NCI-H524 treated with DMSO at 0.1 percent for 48 hours (cell line): Measurements from ENCODE around the gene CD300LG.
A peak's percentile ranks its signal among the peaks of the same experiment; 100 is the strongest.
"Not testable (repeated sequence)": the region's sequence is repeated elsewhere in the genome, so short reads cannot be mapped to it uniquely, and the experiment has no call there.

Experiments
- DNase-seq: peaks from one replicate; lab custom pipeline; 2025; lab: John Stamatoyannopoulos, UW

Gene CD300LG, protein sequence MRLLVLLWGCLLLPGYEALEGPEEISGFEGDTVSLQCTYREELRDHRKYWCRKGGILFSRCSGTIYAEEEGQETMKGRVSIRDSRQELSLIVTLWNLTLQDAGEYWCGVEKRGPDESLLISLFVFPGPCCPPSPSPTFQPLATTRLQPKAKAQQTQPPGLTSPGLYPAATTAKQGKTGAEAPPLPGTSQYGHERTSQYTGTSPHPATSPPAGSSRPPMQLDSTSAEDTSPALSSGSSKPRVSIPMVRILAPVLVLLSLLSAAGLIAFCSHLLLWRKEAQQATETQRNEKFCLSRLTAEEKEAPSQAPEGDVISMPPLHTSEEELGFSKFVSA

GRCh38 chr17:43846963-43847371 lies at the start of gene CD300LG:
TSS of gene CD300LG (plus strand) at chr17:43847176. CDS start at chr17:43847217, 41 bp downstream.
- no peak for DNase-seq

DNA sequence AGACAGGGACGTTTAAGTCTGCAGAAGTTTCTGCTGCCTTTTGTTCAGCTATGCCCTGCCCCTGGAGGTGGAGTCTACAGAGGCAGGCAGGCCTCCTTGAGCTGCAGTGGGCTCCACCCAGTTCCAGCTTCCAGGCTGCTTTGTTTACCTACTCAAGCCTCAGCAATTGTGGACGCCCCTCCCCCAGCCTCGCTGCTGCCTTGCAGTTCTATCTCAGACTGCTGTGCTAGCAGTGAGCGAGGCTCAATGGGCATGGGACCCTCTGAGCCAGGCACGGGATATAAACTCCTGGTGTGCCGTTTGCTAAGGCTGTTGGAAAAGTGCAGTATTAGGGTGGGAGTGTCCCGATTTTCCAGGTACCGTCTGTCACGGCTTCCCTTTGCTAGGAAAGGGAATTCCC lies 49.0 kb upstream of the CD300LG start:
- not testable (repeated sequence) for DNase-seq

DNA sequence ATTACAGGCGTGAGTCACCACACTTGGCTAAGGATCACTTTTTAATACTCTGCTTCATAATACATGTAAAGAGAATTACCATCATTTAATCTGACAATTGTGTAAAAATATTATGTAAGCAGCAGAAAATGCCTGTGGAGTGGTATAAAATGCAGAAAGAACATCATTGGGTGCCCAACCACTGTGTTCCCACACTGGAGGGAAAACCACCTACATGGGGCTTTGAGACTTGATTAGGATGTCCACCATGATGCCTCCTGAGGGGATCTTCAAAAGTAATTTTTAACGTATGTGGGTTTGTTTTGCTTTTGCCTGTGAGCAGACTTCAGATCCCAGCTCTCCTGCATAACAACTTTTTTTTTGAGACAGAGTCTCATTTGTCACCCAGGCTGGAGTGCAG lies 47.9 kb upstream of the CD300LG start:
- no peak for DNase-seq

DNA sequence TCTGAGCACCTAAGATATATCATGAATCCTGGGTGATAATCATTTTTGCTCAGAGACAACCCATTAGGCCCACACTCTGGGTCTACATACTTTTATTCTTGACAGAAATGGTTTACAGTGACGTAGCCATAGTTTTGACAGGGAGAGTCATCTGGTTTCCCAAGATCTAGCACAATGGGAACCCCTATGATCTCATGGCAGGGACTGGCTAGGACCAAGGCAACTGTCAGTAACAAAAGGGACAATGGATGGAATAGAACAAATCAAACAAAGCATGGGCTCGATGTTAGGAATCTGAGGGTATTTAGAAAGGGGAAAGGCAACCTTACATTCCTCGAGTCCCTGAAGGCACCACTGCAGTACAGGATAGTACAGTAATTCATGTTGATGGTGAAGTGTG lies 46.2 kb upstream of the CD300LG start:
- DNase-seq, result no peak

DNA sequence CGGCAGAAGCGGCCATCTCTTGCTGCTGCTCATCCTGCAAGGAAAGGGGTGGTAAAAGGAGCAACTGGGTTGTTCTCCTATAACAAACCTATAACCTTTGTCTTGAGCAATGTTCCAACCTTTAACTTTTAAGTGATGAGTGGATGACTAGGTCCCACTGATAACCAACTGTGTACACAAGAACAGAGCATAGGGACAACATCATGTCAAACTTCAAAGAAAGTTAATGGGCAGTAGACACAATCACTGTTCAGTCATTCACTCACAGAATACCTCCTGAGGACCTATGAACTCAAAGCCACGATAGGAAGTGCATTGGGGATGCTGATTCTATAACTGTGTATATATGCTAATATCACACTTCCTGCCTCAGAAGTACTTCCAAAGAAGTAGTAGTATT lies 45.1 kb upstream of the CD300LG start:
- no peak for DNase-seq

GRCh38 chr17:43803758-43804157 lies 43.2 kb upstream of the CD300LG start:
- DNase-seq, result no peak

DNA sequence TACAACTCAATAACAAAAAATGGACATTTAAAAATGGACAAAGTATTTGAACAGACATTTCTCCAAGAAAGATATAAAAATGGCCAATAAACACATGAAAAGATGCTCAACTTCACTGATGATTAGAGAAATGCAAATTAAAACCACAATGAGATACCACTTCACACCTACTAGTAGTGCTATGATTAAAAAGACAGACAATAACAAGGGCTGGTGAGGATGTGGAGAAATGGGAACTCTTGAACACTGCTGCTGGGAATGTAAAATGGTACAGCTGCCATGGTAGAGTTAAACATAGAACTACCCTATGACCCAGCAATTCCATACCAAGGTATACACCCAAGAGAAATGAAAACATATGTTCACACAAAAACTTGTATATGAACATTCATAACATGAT lies 41.9 kb upstream of the CD300LG start:
- DNase-seq, result no peak

DNA sequence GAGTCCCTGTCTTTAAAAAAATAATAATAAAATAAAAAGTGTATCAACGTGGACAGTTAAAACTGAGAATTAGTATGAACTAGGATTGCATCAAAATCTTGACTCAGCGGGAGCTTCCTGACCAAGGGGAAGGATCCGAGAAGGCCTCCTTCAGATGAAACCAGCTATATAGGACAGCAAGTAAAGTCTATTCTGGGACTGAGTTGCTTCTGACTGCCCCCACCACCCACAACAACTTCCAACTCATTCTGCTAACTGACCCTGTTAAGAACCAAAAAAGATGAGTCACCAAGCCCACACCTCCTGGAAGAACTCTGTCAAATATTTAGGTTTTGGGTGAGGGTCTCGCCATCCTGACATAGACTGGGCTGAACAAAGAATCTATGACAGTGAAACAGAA lies 38.9 kb upstream of the CD300LG start:
- no peak for DNase-seq

GRCh38 chr17:43809121-43809520 lies 37.9 kb upstream of the CD300LG start:
- no peak for DNase-seq

GRCh38 chr17:43810226-43810715 lies 36.7 kb upstream of the CD300LG start:
- no peak for DNase-seq

GRCh38 chr17:43810823-43811222 lies 36.2 kb upstream of the CD300LG start:
- DNase-seq, result no peak

- DNase-seq, result no peak
These were observed 34.3 kb upstream of the CD300LG start for GRCh38 chr17:43812396-43813265.

- no peak for DNase-seq
These were observed 33.6 kb upstream of the CD300LG start for GRCh38 chr17:43813386-43813785.

GRCh38 chr17:43814026-43814425 lies 33.0 kb upstream of the CD300LG start:
- DNase-seq, result no peak

DNA sequence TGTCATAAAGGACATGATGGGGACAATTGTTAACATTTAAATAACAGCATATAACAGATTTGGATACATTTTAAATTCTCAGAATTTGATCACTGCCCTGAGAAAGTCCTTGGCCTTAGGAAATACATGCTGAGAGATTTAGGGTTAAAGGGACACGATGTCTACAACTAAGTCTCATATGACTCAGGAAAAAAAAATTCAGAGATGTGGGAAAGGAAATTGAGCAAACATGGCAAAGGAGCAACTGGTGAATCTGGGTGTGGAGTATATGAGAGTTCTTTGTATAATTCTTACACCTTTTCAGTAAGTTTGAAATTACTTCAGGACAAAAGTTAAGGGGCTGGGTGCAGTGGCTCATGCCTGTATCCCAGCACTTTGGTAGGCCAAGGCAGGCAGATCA lies 32.3 kb upstream of the CD300LG start:
- no peak for DNase-seq

DNA sequence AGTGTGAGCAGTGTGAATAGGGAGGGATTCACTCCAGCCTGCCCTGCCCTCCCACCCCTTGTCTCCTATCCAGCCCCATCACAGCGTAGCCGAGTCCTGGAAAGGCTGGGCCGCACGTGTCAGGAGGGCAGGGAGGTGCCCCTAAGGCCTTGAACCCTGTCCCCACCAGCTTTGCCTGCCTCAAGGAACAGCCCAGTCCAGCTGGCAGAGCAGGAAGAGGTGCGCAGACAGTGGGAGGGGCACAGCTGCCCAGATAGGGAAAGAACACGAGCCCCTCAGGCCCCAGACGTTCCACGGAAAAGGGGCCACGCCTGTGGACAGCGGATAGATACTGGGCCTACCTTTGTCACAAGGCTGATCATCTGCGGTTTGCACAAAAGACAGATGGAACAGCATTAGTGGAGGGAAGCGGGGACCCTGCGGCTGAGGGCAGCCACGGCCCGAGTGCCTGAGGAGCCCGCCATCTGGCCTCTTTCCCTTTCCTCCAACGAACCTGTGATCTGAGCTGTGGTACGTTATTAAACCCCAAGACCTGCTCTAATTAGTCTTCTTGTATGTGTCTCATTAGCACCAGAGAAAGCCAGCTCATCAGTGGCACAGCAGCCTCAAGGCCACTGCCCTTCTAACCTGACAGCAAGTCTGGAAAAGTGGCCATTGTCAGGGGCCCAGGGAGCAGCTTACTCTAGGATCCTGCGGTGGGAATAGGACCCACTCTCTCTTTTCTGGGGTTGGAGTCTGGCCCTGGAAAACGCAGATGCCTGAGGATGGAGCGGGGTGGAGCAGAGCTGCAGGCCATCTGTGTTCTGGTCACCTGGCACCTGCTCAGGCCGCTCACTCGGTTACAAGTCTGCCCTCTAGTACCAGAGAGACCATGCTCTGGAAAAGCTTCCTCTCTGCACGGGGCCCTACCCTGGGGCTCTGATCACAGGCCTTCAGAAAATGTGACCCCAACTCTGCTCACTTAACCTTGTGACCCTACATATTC lies 30.3 kb upstream of the CD300LG start:
- peak; percentile 79 for DNase-seq

DNA sequence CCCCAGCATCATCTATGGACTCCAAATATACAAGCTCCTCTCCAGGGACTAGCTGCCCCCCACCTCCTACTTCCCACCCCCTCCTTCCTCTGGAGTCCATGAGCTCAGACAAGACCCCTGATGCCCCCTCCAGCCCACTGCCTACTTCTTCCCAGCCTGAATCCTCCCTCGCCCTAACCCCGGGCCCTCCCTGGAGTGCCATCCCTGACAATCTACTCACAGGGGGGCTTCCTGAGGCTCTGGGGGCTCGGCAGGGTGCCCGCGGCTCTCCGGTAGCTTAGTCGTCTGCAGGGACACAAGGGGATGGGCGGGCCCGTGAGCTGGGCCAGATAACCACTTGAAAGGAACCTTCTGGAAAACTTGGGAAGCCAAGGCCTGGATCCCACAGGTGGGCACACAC lies 29.1 kb upstream of the CD300LG start:
- no peak for DNase-seq

DNA sequence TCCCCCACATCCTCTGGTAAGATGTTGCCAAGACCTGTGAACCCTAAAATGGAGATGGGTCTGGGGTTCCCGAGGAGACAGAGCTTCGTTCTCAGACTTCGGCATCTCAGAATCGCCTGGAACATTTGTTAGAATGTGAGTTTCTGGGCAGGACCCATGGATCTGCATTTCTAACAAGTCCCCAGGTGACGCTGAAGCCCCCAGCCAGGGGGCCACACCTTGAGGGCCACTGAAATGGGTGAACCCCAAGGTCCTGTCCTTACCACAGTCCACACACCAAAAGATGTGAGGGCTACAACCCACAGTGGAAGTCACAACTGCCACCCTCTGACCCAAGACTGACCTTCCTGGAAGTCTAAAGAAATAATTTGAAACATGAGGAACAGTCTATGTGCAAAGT lies 28.0 kb upstream of the CD300LG start:
- no peak for DNase-seq

GRCh38 chr17:43820759-43821158 lies 26.2 kb upstream of the CD300LG start:
- no peak for DNase-seq

GRCh38 chr17:43822570-43823190 lies 24.3 kb upstream of the CD300LG start:
- DNase-seq, result no peak

DNA sequence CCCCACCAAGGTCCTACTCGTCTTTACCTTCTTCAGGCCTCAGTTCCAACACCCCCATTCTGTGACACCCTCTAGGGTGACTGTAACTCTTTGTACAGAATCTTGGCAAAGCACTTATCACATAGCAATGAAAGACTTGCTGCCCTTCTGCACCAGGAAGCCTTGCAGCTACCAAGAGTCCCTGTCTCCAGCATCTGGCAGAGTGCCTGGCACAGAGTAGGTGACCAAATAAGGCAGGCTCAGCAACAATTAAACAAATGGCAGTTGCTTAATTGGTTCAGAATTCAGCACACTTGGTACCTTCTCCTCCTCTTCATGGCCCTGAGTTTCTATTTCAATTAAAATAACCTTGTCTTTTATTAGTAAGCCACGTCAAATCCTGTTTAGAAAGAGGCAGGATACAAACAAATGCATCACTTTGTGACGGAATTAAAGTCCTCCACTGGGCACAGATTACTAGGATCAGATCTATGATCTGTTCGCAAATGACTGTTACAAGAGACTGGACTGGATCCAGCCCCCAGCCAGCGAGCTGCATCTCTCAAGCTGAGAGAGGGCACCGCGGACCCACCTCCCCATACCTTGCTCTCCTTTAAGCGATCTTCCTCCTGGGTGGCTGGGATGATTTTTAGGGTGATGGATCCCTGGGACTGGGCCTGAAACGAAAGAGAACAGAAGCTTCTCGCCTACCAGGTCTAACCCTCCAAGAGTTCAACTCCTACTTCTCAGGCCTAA lies 23.5 kb upstream of the CD300LG start:
- no peak for DNase-seq
